Tibial nerve (tissue), 4 donors: ENCODE data around the gene SMAD4. TPM values are rescaled to one million over a fixed set of nuclear protein-coding genes. Genes with fewer than 3 reads are reported as not detected.

Source experiments
- DNase-seq, 2 donors: peaks; one replicate each; pipeline ENCODE4 v3.0.0-alpha.2; 2019; ENCODE audit warnings: low spot score in 2 of 2
- H3K27ac ChIP-seq, 4 donors: fragments of 200-600 bp; sonication (generic) in 3 of 4; one replicate each; pipeline ENCODE4 v1.5.1; 2017 to 2019; ENCODE audit warnings: mild to moderate bottlenecking in 1 of 4
- H3K27me3 ChIP-seq, 2 donors: fragments of 200-600 bp; sonication (generic) in 1 of 2; one replicate each; pipeline versions ENCODE4 v1.5.1 to v1.6.0; 2017 to 2019
- H3K36me3 ChIP-seq, 3 donors: fragments of 200-600 bp; sonication (generic); one replicate each; pipeline ENCODE4 v1.5.1; 2018 to 2019
- H3K4me1 ChIP-seq, 4 donors: fragments of 200-600 bp; sonication (generic) in 3 of 4; one replicate each; pipeline ENCODE4 v1.5.1; 2017 to 2019
- H3K4me3 ChIP-seq, 4 donors: fragments of 200-600 bp; sonication (generic) in 3 of 4; one replicate each; pipeline ENCODE4 v1.5.1; 2017 to 2019; ENCODE audit warnings: mild to moderate bottlenecking in 1 of 4, moderate library complexity in 1 of 4
- H3K9me3 ChIP-seq, 4 donors: fragments of 200-600 bp; sonication (generic) in 3 of 4; one replicate each; pipeline ENCODE4 v1.5.1; 2017 to 2019
- EP300 ChIP-seq, 2 donors: sonication (generic); formaldehyde crosslinking; IDR thresholded peaks; one replicate each; pipeline ENCODE4 v1.6.1; 2017; ENCODE audit warnings: antibody characterized with exemption in 2 of 2, mild to moderate bottlenecking in 1 of 2
- POLR2A ChIP-seq, 2 donors: fragments of 450-650 bp; IDR thresholded peaks; one replicate each; pipeline ENCODE4 v1.6.1; 2017; ENCODE audit warnings: antibody characterized with exemption in 2 of 2, mild to moderate bottlenecking in 2 of 2, moderate library complexity in 2 of 2
- WGBS, 2 donors: methylation state at CpG; one replicate each; pipeline ENCODE4 v1.1.5; 2018; 5-methylcytosine and 5-hydroxymethylcytosine counted together
- total RNA-seq, 4 donors: library from RNA; depleted of rRNA; stranded (reverse); fragments of >200 nt; gene quantifications; one replicate each; pipeline ENCODE4 v1.1.0, GENCODE V29; 2016
- TF ChIP-seq, protein P1 (sequence below), 5 experiments: fragments of 200-600 bp in 3 of 5; fragments of 450-650 bp in 2 of 5; sonication (generic) in 3 of 5; IDR thresholded peaks; one replicate each; pipeline ENCODE4 v1.5.1; 2016 to 2019; ENCODE audit warnings: antibody characterized with exemption in 5 of 5, mild to moderate bottlenecking in 3 of 5, moderate library complexity in 2 of 5

The SMAD4 gene
- total RNA-seq, 4 donors from 2014 or later, result 100 to 182 (median 148) TPM

DNA sequence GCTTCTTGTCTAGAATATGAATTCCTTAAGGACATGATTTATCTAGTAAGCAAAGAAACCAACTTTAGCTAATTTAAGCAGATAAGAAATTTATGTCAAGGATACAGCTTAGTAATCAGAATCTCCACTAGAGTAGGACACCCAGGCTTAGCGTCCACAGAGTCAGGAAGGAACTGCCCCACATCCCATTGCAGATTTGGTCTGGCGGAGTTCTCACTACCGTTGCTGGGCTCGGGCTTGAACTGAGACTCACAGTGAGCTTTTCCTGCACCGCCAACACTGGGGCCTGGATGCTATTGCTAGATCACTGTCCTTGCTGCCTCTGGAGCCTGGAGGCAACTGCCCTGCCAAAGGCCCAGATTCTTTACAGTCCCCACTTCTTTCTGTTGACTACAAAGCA lies 68.1 kb downstream of the SMAD4 start:
- no peak overlapping the region for H3K4me3 ChIP-seq
- H3K27me3 ChIP-seq, result no peaks in the 10 kb centered on the region
- 82 to 85% methylated on average over 5 of the region's 5 CpGs for WGBS, 2 donors
- peaks cover 0 to 13% (median 0%) of the 10 kb centered on the region in 4 donors for H3K9me3 ChIP-seq
- no peaks in the 10 kb centered on the region for H3K4me1 ChIP-seq
- H3K27ac ChIP-seq, result no peak overlapping the region
- TF ChIP-seq POLR2A (IDR thresholded peaks at IDR 0.05), result no peak
- TF ChIP-seq, protein P1, sequence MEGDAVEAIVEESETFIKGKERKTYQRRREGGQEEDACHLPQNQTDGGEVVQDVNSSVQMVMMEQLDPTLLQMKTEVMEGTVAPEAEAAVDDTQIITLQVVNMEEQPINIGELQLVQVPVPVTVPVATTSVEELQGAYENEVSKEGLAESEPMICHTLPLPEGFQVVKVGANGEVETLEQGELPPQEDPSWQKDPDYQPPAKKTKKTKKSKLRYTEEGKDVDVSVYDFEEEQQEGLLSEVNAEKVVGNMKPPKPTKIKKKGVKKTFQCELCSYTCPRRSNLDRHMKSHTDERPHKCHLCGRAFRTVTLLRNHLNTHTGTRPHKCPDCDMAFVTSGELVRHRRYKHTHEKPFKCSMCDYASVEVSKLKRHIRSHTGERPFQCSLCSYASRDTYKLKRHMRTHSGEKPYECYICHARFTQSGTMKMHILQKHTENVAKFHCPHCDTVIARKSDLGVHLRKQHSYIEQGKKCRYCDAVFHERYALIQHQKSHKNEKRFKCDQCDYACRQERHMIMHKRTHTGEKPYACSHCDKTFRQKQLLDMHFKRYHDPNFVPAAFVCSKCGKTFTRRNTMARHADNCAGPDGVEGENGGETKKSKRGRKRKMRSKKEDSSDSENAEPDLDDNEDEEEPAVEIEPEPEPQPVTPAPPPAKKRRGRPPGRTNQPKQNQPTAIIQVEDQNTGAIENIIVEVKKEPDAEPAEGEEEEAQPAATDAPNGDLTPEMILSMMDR (IDR thresholded peaks at IDR 0.05), result no peak
- no peak for DNase-seq
- no peaks in the 10 kb centered on the region for H3K36me3 ChIP-seq

DNA sequence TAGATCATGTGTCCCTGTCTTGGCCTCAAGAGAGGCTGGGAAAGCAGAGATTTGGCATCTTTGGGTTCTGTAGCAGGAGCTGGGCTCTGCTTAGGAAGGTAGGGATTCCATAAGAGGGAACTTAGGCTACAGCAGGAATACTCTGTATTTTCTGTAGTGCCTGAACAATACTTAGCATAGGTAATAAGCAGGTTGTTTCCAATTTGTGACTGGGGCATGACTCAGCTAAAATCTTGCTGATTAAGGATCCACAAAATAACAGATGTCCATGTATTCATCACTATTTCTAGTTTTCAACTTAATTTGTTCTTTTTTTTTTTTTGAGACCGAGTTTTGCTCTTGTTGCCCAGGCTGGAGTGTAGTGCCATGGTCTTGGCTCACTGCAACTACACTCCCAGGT lies 68.5 kb downstream of the SMAD4 start:
- WGBS, 2 donors, result 85 to 93% methylated on average over 1 of the region's 1 CpG
- no peak overlapping the region for H3K27ac ChIP-seq
- H3K36me3 ChIP-seq, result no peaks in the 10 kb centered on the region
- peaks cover 0 to 10% (median 0%) of the 10 kb centered on the region in 4 donors for H3K9me3 ChIP-seq
- DNase-seq, result no peak
- no peak for TF ChIP-seq POLR2A (IDR thresholded peaks at IDR 0.05)
- TF ChIP-seq, protein P1 (IDR thresholded peaks at IDR 0.05), result no peak
- no peak for TF ChIP-seq EP300 (IDR thresholded peaks at IDR 0.05)
- no peaks in the 10 kb centered on the region for H3K4me1 ChIP-seq
- H3K27me3 ChIP-seq, result no peaks in the 10 kb centered on the region
- no peak overlapping the region for H3K4me3 ChIP-seq

DNA sequence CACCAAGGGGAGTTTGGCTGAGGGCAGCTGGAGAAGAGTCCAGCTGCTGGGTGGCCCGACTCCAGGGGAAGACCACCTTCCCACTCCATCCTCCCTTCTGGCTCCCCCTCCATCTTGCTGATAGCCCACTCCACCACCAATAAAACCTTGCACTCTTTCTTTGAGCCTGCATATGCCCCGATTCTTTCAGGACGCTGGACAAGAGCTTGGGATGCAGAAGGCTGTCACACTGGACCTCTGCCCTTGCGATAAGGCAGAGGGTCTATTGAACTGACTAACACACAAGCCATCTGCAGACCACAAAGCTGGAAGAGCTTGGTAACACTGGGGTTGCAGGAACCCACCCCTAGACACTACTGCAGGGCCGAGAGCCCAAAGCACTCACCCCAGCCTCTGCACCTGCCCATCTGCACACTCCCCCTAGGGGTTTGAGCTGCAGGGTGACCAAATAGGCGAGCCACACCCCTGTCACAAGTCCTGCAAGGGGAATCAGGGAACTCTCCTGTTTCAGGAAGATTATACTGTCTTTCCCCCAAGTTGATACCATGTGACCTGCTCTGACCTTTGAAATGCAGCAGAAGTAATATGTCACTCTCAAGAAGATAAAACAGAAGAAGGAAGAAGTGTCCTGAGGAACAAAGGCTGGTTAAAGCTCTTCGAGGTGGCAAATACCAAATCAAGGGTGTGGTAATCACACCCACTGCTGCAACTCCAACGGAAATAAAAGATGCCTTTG lies 70.5 kb downstream of the SMAD4 start:
- WGBS, 2 donors, result 79 to 80% methylated on average over 8 of the region's 8 CpGs
- no peak overlapping the region for H3K4me3 ChIP-seq

DNA sequence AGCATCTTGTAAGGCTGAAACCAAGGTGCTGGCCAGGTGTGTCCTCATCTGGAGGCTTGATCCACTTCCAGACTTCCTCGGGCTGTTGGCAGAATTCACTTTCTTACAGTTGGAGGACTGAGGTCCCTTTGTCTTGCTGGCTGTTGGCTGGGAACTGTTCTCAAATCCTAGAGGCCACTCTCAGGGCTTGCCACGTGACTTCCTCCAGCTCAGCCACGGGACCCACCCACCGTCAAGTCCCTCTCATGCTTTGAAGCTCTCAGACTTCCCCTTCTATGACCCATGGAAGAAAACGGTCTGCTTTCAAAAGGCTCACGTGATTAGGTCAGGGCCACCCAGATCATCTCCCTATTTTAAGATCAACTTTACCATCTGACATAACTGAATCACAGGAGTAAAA lies 77.1 kb downstream of the SMAD4 start:
- Histone ChIP-seq H3K27ac (no peak overlapping the region), H3K9me3 (peaks cover 0 to 5% (median 0%) of the 10 kb centered on the region in 4 donors), H3K27me3 (no peaks in the 10 kb centered on the region), H3K4me3 (no peak overlapping the region), H3K36me3 (no peaks in the 10 kb centered on the region), H3K4me1 (peaks cover 0 to 8% (median 3%) of the 10 kb centered on the region in 4 donors)
- TF ChIP-seq, protein P1 (IDR thresholded peaks at IDR 0.05), result no peak
- no peak for TF ChIP-seq EP300 (IDR thresholded peaks at IDR 0.05)
- no peak for TF ChIP-seq POLR2A (IDR thresholded peaks at IDR 0.05)
- WGBS, 2 donors, result 28 to 39% methylated on average over 5 to 6 of the region's 6 CpGs
- DNase-seq, result no peak

More for the DNA sequence above, 70.5 kb downstream of the SMAD4 start:
- no peak overlapping the region for H3K27ac ChIP-seq
- peaks cover 0 to 6% (median 0%) of the 10 kb centered on the region in 4 donors for H3K9me3 ChIP-seq
- no peak for TF ChIP-seq POLR2A (IDR thresholded peaks at IDR 0.05)
- TF ChIP-seq EP300 (IDR thresholded peaks at IDR 0.05), result no peak
- TF ChIP-seq, protein P1 (IDR thresholded peaks at IDR 0.05), result no peak
- no peak for DNase-seq
- no peaks in the 10 kb centered on the region for H3K36me3 ChIP-seq
- no peaks in the 10 kb centered on the region for H3K4me1 ChIP-seq
- no peaks in the 10 kb centered on the region for H3K27me3 ChIP-seq

DNA sequence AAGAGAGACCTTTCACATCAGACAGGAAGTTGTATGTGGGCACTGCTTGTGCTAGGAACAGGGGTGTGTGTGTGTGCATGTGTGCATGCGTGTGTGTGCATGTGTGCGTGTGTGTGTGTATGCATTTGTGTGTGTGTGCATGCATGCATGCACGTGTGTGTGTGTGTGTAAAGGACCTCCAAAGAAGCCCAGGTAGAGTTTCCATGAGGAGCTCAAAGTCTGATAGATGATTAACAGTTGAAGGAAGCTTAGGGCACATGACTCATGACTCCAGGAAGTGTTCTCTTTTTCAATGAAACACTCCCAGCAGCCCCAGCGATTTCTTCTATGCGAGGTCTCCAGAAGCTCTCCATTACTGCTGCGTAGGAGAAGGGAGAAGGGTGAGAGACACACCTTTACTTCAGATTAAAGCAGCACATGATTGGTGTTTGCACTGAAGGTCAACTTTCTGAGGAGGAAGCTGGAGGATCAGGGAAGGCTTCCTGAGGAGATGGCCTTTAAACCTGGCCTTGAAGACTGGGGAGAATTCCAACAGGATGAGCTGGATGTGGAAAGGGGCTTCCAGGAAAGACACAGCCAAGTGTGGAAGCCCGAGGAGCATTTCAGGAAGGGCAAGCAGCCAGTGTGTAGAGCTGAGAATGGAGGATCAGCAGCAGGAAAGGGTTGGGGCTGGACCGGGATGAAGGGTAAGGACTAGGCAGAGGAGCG lies 77.7 kb downstream of the SMAD4 start:
- Histone ChIP-seq H3K27me3 (no peaks in the 10 kb centered on the region), H3K36me3 (no peaks in the 10 kb centered on the region), H3K9me3 (peaks cover 0 to 4% (median 0%) of the 10 kb centered on the region in 4 donors), H3K27ac (no peak overlapping the region), H3K4me3 (no peak overlapping the region), H3K4me1 (peaks cover 0 to 8% (median 3%) of the 10 kb centered on the region in 4 donors)
- no peak for DNase-seq
- TF ChIP-seq EP300 (IDR thresholded peaks at IDR 0.05) (no peak), POLR2A (IDR thresholded peaks at IDR 0.05) (no peak)
- TF ChIP-seq, protein P1 (IDR thresholded peaks at IDR 0.05), result no peak
- WGBS, 2 donors, result 77 to 78% methylated on average over 9 of the region's 9 CpGs
